HG03135 (cell line): ENCODE measurements around the gene WDR33.

Experiments used
- ATAC-seq: cut with Tn5 transposase; IDR thresholded peaks from one replicate; pipeline ENCODE4 v1.9.1; 2021; ENCODE audit warnings: mild to moderate bottlenecking, moderate library complexity; ENCODE audit not compliant: unreplicated experiment

Gene WDR33

DNA sequence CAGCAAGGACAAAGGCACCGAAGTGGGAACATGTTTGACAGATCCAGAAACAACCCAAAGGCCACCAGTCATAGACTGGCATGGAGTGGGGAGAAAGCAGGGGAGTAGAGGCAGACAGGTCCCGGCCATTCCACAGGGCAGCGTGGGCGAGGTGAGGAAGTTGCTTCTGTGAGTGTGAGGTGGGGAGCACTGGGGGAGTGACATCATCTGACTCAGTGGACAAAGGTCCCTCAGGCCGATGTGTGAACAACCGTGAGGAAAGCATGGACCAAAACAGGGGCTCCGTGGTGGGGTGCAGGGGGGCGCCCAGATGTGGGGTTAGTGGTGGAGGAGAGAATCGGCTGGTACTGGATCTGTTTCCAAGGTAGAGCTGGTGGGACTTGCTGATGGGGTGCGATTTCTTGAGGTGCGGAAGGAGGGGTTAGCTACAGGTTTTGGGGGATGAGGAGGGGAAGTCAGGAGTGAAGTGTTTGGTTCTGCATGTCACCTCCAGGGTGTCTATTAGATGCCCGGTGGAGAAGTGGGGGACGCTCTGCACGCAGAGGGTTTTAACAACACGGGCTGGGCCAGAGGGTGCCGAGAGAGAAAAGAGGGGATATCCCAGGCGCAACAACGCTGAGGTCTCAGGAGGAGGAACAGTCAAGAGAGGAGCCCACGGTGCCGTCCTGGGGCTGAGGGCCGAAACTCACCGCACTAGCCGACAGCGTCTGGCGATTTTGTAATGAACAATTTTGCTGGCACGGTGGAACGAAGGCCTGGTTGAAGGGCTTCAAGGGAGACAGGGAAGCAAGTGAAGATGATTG lies 112.2 kb downstream of the WDR33 start:
- ATAC-seq, result no peak

DNA sequence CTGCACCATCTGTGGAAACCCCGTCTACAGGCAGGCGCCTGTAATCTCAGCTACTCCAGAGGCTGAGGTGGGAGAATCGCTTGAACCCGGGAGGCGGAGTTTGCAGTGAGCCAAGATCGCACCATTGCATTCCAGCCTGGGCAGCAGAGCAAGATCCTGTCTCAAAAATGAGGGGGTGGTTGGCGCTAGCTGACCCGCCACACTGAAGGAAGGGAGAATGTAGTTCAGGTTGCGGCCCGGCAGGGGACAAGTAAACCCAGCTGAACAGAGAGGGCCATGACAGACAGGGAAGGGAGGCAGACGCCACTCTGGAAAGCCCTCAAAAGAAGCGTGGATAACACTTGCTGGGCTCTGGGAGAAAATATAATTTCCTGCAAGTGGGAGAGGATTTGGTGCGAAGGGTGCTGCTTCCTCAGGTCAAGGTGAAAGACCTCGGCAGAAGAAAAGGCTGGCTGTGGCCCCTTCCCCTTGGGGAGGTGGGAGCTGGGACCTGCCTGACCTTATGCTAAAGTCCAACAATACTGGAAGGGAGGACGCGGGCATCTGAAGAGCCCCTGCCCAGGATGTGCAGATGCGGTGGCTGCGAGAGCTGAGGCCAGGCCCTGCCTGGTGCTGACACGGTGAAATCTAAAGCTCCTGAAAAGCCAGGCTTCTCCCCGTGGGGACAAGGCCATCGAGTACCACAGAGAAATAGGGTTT lies 113.3 kb downstream of the WDR33 start:
- ATAC-seq, result no peak

DNA sequence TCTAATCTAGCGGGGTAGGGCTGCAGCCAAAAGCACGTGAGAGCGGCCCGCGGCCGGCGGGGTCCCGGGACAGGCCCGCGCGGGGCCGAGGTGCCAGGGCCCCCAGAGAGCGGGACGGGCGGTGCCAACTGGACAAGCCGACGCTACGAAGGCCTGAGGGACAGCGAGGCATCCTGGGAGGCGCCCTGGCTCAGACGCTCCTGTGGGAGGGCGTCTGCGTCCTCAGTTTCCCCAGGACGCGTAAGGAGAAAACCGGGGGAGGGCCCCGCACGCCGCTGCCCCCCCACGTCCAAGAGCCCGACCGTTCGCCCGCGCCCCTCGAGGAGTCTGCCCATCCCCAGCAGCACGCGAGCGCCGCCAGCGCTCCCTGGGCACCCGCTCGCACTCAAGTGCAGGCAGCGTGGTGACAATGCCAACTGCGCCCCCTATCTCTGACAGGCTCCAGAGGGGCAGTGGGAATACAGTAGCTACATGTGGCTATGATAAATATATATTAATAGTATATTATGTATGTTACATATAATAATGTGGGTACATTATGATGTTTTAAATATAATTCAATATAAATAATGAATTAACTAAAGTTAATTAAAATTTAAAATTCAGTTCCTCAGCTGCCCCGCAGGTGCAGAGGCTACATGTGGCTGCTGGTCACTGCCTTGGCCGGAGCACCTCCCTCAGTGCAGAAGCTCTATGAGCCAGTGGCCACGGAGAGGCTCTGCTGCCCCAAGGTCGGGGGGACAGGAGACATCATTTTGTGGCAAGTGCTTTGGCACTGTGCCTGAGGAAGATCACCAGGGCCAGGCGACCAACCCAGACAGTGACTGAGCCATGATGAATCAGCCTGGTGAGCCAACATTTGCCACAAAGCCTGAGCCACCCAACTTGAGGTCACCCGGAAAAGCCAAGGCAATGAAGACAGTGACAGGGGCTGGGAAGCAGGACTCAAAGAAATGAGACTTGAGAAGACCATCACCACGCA lies 115.2 kb downstream of the WDR33 start:
- ATAC-seq, result no peak

DNA sequence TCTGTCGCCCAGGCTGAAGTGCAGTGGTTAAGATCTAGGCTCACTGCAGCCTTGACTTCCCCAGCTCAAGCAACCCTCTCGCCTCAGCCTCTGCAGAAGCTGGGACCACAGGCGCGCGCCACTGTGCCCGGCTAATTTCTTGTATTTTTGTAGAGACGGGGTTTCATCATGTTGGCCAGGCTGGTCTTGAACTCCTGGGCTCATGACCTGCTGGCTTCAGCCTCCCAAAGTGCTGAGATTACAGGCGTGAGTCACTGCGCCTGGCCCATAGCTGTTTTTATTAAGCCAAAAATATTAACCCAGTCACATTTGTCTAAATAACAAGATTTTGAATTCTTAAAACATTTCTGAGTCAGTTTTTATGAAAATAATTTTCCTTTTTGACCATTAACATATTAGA lies 116.0 kb downstream of the WDR33 start:
- ATAC-seq, result no peak

DNA sequence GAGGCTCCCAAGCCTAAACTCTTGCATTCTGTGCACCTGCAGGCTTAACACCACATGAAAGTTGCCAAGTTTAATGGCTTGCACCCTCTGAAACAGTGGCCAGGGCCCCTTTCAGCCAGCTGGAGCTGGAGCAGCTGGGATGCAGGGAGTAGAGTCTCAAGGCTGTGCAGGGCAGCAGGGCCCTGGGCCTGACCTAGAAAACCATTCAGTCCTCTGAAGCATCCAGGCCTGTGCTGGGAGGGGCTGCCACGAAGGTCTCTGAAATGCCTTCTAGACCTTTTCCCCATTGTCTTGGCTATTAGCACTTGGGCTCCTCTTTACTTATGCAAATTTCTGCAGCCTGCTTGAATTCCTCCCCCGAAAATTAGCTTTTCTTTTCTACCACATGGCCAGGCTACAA lies 120.3 kb downstream of the WDR33 start:
- ATAC-seq, result no peak

DNA sequence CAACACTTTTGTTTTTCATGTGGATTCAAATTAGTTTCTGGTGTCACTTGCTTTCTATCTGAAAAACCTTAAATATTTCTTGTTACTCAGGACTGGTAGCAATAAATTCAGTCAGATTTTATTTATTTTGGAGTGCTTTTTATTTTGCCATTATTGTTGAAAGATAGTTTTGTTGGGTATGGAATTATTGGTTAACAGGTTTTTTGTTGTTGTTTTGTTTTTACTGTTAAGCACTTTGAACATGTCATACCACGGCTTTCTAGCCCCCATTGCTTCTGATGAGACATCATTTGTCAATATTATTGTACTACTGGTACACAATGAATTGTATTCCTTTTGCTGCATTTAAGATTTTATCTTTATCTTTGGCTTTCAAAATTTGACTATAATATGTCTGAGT lies 122.6 kb downstream of the WDR33 start:
- ATAC-seq, result no peak

DNA sequence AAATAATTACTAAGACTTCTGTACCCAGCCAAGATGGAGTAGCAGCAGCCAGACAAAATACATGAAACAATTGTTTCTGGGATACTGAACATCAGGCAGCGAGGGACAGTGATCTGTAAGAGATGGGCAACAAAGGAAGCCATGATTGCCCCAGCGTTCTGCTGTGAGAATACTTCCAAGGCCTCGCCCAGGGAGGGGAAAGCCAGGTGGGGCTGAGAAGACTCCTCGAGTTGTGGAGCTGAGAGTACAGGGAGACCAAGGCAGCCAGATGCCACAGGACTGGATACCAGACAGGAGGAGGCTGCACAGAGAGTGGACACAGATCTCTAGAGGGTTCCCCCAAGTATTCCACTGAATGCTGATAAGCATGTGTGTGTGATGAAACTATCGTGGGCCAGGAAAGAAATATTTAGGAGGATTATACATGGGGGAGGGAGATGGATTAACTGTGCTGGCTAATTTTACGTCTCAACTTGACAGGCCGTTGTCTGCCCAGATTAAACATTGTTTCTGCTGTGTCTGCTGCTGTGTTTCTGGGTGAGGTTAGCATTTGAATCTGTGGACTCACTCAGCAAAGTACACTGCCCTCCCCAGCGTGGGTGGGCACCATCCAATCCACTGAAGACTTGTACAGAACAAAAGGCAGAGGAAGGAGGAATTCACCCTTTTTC lies 125.4 kb downstream of the WDR33 start:
- no peak for ATAC-seq

DNA sequence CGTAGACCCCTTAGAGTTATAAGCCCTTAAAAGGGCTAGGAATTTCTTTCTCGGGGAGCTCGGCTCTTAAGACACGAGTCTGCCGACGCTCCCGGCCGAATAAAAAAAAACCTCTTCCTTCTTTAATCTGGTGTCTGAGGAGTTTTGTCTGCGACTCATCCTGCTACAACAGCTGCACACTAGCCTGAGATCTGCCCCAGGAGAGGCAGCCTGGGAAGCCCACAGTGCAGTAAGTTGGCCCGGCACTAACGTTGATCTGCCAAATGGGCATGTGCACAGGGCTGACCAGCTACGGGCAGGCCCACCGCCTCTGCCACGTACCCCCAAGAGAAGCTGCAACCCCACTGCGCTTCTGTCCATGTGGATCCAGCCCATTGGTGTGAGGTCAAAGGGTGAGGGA lies 127.2 kb downstream of the WDR33 start:
- no peak for ATAC-seq

DNA sequence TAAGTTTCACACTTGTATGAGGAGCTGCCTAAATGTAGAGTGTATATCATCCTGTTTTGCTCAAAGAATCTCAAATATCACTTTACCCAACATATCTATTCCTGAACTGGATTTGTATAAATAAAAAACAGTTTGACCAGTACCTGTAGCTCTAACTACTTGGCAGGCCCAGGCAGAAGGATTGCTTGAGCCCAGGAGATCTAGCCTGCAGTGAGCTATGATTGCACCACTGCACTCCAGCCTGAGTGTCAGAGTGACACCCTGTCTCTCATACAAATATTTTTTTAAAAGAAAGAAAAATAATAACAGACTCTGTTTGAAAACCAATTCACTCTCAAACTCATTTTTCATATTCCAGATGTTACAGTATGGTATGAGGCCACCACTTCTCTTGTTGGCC lies 127.9 kb downstream of the WDR33 start:
- ATAC-seq, result no peak

DNA sequence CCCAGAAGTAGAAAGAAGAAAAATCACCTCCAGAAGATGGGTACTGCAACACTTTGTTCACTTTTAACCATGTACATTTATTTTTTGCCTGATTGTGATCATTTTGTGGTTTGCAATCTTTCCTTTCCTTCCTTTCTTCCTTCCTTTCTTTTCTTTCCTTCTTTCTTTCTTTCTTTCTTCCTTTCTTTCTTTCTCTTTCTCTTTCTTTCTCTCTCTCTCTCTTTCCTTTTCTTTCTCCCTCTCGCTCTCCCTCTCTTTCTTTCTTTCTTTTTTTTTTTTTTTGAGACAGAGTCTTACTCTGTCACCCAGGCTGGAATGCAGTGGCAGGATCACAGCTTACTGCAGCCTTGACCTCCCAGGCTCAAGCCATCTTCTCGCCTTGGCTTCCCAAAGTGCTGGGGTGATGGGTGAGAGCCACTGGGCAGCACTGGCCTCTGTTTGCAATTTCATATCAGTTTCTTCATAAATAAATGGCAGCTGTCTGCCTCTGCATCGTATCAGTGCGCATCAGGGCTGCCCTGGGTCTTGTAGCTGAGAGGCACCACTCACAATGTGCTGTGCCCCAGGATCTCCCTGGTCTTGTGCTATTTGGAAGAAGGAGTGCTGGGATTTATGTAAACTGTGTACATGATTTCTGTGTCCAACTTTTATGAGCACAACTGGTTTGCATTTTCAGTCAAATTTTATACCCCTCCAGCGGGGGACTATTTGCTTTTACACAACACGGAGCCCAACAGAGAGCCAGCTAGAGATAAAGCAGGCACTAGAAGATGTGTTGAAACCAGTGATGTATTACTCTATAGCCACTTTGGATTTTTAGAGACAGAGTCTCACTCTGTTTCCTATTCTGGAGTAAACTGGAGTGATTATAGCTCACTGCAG lies 128.8 kb downstream of the WDR33 start:
- no peak for ATAC-seq

DNA sequence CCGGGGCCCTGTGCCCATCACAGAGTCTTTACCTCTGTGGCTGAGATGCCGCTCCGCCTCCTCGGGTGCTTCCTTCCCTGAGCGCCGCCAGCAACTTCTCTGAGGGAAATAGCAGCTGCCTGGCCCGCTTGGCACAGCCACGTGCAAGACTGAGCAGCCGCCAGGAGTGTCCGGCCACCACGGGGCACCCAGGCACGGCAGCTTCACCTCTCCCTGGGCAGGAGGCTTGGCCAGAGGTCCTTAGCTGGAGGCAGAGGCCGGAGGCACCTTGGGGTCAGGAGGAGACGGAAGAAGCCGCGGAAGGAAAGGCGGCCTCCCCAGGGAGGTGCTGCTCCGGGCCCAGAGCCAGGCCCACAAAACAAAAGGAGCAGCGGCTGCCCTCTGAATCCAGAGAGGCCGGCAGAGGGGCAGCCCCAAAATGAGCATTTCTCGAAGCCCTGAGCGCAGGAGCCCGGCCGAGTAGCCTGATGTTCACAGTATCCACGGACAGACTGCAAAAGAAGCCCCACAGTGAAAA lies 129.6 kb downstream of the WDR33 start:
- ATAC-seq, result no peak

DNA sequence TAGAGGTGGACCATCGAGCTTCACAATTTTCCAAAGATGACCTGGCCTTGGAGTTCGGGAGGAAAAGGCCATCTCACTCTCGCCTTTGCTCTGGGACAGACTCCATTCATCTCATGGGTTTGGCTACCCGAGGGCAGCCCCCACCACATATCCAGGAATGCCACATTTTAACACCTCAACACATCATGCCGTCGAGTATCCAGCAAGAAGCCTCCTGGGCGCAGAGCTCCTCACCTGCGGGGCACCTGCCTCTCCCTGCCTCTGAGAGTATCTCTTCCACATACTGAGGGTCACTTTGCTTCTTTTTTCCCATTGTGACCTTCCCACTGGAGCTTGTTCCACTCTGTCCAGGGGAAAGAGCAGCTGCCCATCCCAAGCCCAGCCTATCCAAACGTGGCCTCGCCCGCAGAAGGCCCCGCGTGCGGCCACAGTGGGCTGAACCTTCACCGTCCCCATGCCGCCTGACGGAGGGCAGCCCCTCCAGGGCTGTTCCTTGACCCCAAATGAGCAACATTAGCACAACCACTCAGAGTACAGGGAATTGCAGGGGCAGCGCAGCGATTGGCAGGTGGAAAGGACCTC lies 130.2 kb downstream of the WDR33 start:
- no peak for ATAC-seq

DNA sequence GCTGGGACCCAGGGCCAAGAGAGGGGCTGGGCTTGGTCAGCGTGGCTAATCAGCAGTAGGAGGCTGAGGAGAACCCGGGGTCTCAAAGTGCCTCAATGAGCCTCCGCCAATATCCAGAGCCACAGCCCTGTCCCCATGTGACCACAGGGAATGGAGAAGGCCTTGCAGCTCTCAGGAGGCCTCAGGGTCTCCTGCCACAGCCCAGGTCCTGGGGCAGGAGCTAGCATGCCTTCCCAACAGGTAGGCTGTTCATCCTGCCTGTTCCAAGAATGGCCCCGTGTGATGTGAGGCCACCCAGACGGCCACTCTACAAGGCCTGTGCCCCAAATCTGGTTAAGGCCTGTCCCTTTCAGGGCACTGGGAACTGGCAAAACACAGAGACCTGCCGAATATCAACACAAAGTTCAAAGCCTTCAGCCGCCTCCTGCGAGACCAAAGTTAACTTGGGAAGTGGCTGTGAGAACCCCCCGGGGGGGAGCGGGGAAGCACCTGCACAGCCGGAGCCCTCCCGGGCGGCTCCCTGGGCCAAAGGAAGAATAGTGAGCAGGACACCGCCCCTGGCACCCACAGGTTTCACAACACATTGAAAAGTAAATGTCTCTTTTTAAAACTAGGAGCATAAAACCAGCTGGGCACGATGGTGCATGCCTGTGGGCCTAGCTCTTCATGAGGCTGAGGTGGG lies 131.2 kb downstream of the WDR33 start:
- ATAC-seq, result no peak

DNA sequence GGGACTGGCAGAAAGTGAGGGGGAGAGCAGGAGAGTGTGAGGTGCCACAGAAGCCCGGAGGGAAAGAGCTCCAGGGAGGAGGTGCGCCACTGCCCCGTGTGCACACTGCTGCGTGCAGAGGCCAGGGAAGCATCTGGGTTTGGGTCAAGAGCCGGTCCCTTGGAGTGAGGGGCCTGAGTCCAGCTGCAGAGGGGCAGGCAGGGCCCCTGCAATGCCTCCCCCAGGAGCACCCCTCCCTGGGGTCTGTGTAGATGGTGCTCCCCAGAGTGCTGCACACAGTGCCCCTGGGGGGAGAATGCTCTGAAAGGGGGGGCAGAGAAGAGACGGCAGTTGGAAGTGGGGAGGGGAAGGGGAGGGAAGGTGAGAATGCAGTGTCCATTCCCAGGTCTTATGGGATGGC lies 132.0 kb downstream of the WDR33 start:
- ATAC-seq, result no peak

DNA sequence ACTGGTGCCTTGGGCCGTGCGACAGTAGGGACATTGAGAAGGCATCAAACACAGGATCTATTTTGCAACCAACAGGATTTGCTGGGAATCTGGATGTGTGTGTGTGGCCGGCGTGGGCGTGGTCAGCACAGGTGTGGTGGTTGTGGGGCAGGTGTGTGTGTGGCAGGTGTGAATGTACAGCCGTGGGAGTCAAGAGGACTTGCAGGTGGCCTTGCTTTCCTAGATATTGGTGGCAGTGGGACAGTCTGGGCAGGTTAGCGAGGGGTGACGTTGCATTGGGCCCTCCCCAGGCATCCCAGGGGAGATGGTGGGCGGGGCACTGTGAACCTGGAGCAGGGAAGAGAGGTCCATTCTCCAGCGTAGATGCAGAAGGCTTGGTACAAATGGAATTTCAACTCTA lies 132.4 kb downstream of the WDR33 start:
- no peak for ATAC-seq

DNA sequence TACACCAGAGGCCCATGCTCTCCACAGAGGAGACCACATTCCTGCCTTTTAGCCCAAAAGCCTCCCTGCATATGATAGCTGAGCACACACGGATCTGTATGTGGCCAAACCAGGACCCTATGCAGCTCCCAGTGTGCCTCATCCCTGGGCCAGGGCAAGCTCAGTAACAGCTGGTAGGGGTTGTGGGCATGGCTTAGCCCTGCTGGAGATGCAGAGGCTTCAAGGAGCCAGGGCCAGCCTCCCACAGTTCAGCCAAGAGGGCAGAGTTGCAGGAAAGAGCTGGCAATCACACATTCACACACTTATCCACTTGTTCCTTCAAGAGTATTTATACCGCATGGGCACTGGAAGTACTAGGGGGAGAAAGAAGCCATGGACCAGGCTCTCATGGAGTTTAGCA lies 134.1 kb downstream of the WDR33 start:
- ATAC-seq, result no peak

DNA sequence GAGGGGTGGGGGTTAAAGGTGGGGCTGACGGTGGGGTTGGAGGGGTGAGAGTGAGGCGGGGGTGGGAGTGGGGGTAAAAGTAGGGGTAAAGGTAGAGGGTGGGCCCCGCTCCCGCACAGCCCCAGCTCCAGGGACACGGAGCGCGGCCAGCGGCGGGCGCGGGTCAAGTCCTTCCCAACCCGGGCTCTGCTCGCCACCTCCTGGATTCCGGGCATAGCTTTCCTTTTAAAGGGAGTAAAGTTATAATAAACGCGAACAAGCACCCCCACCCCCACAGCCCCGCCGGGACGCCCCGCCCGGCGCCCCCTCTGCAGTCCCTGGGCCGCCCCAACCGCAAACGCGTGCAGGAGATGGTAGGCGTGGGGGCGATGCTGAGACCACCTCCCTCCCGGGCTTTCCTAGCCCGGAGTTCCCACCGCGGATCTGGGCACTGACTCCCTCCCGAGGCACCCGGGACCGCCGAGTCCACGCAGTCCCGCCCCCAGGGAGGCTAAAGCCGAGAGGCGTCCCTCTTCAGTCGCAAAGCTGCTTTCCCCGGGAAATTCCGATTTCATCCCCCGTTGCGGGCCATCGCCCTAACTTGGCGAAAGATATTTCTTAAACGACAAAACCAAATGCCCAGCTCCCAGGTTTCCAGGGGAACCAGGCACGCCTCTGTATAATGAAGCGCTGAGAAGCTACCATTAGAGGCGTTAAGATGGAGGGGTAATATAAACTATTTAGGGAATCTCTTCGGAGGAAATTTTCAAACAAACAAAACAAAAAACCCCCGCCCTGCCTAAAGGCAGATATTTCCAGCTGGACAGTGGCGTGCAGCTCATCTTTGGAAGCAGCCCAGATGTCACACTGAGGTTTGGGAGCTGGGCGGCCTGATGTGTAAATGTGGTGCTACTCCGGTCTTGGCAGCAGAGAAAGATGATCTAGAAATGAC lies 135.4 kb downstream of the WDR33 start, which contains the start of gene LIMS2:
LIMS2 (minus strand) TSS at position 200 of the 931 bp plus-strand sequence. CDS start 506 bp downstream, outside the sequence.
- no peak for ATAC-seq
